GM10248 (cell line): ENCODE measurements around the gene SLC16A12.
"Not testable (repeated sequence)": the region's sequence is repeated elsewhere in the genome, so short reads cannot be mapped to it uniquely, and the experiment has no call there.

Source experiments
- CTCF ChIA-PET: fragments of 300-600 bp; sonication (Branson Sonifier 250); formaldehyde crosslinking; extraction: SDS; loops from one replicate; lab custom pipeline; 2021; ENCODE audit warnings: antibody characterized with exemption; lab: Yijun Ruan, JAX
- POLR2A ChIA-PET: fragments of 350-650 bp; sonication (Branson Sonifier 250); formaldehyde crosslinking; extraction: SDS; loops from one replicate; lab custom pipeline; 2020; ENCODE audit warnings: antibody characterized with exemption; lab: Yijun Ruan, JAX
- DNase-seq: peaks from one replicate; pipeline ENCODE4 v3.0.0; 2012; ENCODE audit errors: extremely low spot score
- CTCF ChIP-seq: IDR thresholded peaks from 2 replicates; pipeline ENCODE4 v1.5.1; 2012; ENCODE audit warnings: mild to moderate bottlenecking, low read depth; ENCODE audit errors: extremely low read depth, missing control alignments, control extremely low read depth

The SLC16A12 gene

GRCh38 chr10:89414879-89415821 lies 120.2 kb downstream of the SLC16A12 start:
- CTCF ChIA-PET, result interaction anchor here (1.0 to 2.2 kb wide), 5 partner anchors 9 to 46 kb away, joined by 3 to 10 read pairs (median 5); partner anchors contain the start of gene IFIT1
- no peak for TF ChIP-seq CTCF
- peak; percentile 38 for DNase-seq
- POLR2A ChIA-PET, result interaction anchor here (1.0 kb wide), 1 partner anchor 83 kb away, joined by 3 read pairs; no protein-coding TSS in a partner anchor

GRCh38 chr10:89414146-89414878 lies 121.1 kb downstream of the SLC16A12 start, which contains the start of gene IFIT5:
IFIT5 (plus strand) TSS chr10:89414568; CDS start chr10:89414799, 231 bp downstream.
- ChIA-PET CTCF (interaction anchor here (1.0 to 2.2 kb wide), 7 partner anchors 8 to 45 kb away, joined by 3 to 10 read pairs (median 4); partner anchors contain the start of gene IFIT1), POLR2A (interaction anchor here (0.7 to 1.0 kb wide), 2 partner anchors 22 to 82 kb away, joined by 3 read pairs; partner anchors contain the start of gene IFIT1)
- DNase-seq, result peak; percentile 77
- no peak for TF ChIP-seq CTCF

GRCh38 chr10:89413398-89413912 lies 121.9 kb downstream of the SLC16A12 start:
- DNase-seq, result no peak
- ChIA-PET POLR2A (interaction anchor here (0.6 kb wide), 1 partner anchor 21 kb away, joined by 8 read pairs; the partner anchor contains the start of gene IFIT1), CTCF (interaction anchor here (1.0 to 2.2 kb wide), 9 partner anchors 9 to 196 kb away, joined by 3 to 10 read pairs (median 5); partner anchors contain the start of gene IFIT1)
- no peak for TF ChIP-seq CTCF

GRCh38 chr10:89412276-89412675 lies 123.1 kb downstream of the SLC16A12 start:
- CTCF ChIA-PET, result interaction anchor here (1.0 to 1.6 kb wide), 3 partner anchors 26 to 194 kb away, joined by 4 to 6 read pairs (median 5); no protein-coding TSS in a partner anchor
- DNase-seq, POLR2A ChIA-PET: not testable (repeated sequence)

- DNase-seq, POLR2A ChIA-PET, CTCF ChIA-PET: not testable (repeated sequence)
Observed at GRCh38 chr10:89411135-89411534, 124.3 kb downstream of the SLC16A12 start.

GRCh38 chr10:89410551-89410950 lies 124.8 kb downstream of the SLC16A12 start:
- CTCF ChIA-PET, result interaction anchor here (1.5 kb wide), 1 partner anchor 12 kb away, joined by 3 read pairs; no protein-coding TSS in a partner anchor
- POLR2A ChIA-PET, result not testable (repeated sequence)

GRCh38 chr10:89409282-89409681 lies 126.1 kb downstream of the SLC16A12 start:
- DNase-seq, POLR2A ChIA-PET: not testable (repeated sequence)
- CTCF ChIA-PET, result interaction anchor here (1.2 to 1.5 kb wide), 2 partner anchors 11 to 40 kb away, joined by 3 read pairs; no protein-coding TSS in a partner anchor

More at GRCh38 chr10:89410551-89410950, 124.8 kb downstream of the SLC16A12 start:
- DNase-seq, result not testable (repeated sequence)

- POLR2A ChIA-PET, DNase-seq: not testable (repeated sequence)
- CTCF ChIA-PET, result interaction anchor here (0.8 kb wide), 1 partner anchor 11 kb away, joined by 3 read pairs; no protein-coding TSS in a partner anchor
Observed at GRCh38 chr10:89407792-89408191, 127.6 kb downstream of the SLC16A12 start.

- POLR2A ChIA-PET, result not testable (repeated sequence)
- CTCF ChIA-PET, result interaction anchor here (0.7 kb wide), 1 partner anchor 9 kb away, joined by 3 read pairs; no protein-coding TSS in a partner anchor
Observed at GRCh38 chr10:89406178-89406577, 129.2 kb downstream of the SLC16A12 start.

More at GRCh38 chr10:89406178-89406577, 129.2 kb downstream of the SLC16A12 start:
- DNase-seq, result not testable (repeated sequence)
